Mesothelial cell of epicardium (in vitro differentiated cells): ENCODE data around the gene NUP37. TPM values are rescaled to one million over a fixed set of nuclear protein-coding genes. Genes with fewer than 3 reads are reported as not detected.

Experiments used
- DNase-seq, 2 experiments: peaks; one replicate each; pipeline ENCODE4 v3.0.0; 2021; ENCODE audit warnings: low spot score in 2 of 2; ENCODE audit not compliant: unreplicated experiment in 2 of 2
- H3K27ac Mint-ChIP-seq: 2 replicates; pipeline ENCODE4 v1.8.0; 2021; ENCODE audit warnings: mixed read lengths
- H3K27me3 Mint-ChIP-seq: 2 replicates; pipeline ENCODE4 v1.8.0; 2021; ENCODE audit warnings: low read depth, mixed read lengths
- H3K36me3 Mint-ChIP-seq: 2 replicates; pipeline ENCODE4 v1.8.0; 2021; ENCODE audit warnings: mixed read lengths
- H3K4me1 Mint-ChIP-seq: 2 replicates; pipeline ENCODE4 v1.8.0; 2021; ENCODE audit warnings: mixed read lengths
- H3K4me3 Mint-ChIP-seq: 2 replicates; pipeline ENCODE4 v1.8.0; 2021; ENCODE audit warnings: mild to moderate bottlenecking, moderate library complexity, mixed read lengths
- H3K9me3 Mint-ChIP-seq: 2 replicates; pipeline ENCODE4 v1.8.0; 2021; ENCODE audit warnings: mixed read lengths
- CTCF ChIP-seq: fragments of 200-600 bp; sonication (generic); IDR thresholded peaks from one replicate; pipeline ENCODE4 v1.5.0; 2021; ENCODE audit warnings: antibody characterized with exemption; ENCODE audit not compliant: unreplicated experiment
- total RNA-seq: library from RNA; stranded (reverse); gene quantifications from 3 replicates; pipeline ENCODE4 v1.2.1, GENCODE V29; 2021

Gene NUP37
- total RNA-seq, 1 donor from 2014 or later = 35.2 TPM

- Mint-ChIP-seq H3K4me3 (no peak overlapping the region), H3K4me1 (peaks cover 14% of the 10 kb centered on the region), H3K27me3 (no peaks in the 10 kb centered on the region), H3K36me3 (peaks cover 47% of the 10 kb centered on the region), H3K9me3 (peaks cover 5% of the 10 kb centered on the region), H3K27ac (no peak overlapping the region)
- no peak for DNase-seq
- TF ChIP-seq CTCF = no peak
These were observed 66.9 kb downstream of the NUP37 start for GRCh38 chr12:102053062-102053349.

DNA sequence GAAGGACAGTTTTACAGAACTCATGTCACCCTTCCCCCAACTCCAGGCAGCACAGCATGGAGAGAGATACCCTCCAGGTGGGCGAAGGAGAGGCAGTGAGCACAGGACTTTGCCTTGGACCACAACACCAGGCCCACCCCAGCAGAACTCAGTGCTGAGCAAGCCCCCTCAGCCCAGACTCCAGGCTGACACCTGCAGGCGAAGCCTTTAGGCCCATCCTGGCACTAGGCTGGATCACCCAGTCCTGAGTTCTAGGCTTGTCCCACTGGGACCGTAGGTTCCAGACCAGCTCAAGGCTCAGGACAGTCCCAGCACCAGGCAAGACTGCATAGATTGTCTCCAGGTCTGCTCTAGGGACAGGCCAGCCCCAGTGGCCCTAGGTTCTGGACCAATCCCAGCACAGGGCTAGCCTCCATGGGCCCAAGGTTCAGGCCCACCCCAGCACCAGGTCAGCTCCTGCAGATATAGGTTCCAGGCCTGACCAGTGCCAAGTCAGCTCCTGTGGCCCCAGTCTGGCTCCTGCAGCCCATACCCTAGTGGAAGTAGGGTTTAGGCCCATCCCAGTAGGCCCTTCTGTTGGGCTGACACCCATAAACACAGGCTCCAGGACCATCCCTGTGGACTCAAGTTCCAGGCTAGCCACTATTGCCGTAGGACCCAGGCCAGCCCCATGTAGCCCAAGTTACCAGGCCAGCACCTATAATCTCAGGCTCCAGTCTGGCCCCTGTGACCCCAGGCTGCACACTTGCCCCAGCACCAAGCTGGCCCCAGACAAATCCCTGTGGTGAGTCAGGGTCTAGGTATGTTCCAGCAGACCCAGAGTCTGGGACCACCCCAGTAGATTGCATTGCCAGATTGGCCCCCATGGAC is 67.5 kb downstream of the NUP37 start:
- DNase-seq = no peak
- peaks cover 5% of the 10 kb centered on the region for H3K9me3 Mint-ChIP-seq
- H3K27ac Mint-ChIP-seq = peak overlapping the region; percentile 60
- no peak overlapping the region for H3K4me3 Mint-ChIP-seq
- H3K36me3 Mint-ChIP-seq = peaks cover 41% of the 10 kb centered on the region
- H3K4me1 Mint-ChIP-seq = peaks cover 14% of the 10 kb centered on the region
- H3K27me3 Mint-ChIP-seq = no peaks in the 10 kb centered on the region
- TF ChIP-seq CTCF = no peak

- H3K4me1 Mint-ChIP-seq = peaks cover 14% of the 10 kb centered on the region
- H3K9me3 Mint-ChIP-seq = peaks cover 5% of the 10 kb centered on the region
- peaks cover 33% of the 10 kb centered on the region for H3K36me3 Mint-ChIP-seq
- H3K27me3 Mint-ChIP-seq = no peaks in the 10 kb centered on the region
- DNase-seq = no peak
- no peak for TF ChIP-seq CTCF
- H3K27ac Mint-ChIP-seq = peak overlapping the region; percentile 60
- H3K4me3 Mint-ChIP-seq = no peak overlapping the region
These were observed 68.4 kb downstream of the NUP37 start for GRCh38 chr12:102051431-102051965.

- peaks cover 14% of the 10 kb centered on the region for H3K4me1 Mint-ChIP-seq
- peaks cover 27% of the 10 kb centered on the region for H3K36me3 Mint-ChIP-seq
- H3K9me3 Mint-ChIP-seq = peaks cover 5% of the 10 kb centered on the region
- no peaks in the 10 kb centered on the region for H3K27me3 Mint-ChIP-seq
- H3K4me3 Mint-ChIP-seq = no peak overlapping the region
- no peak for TF ChIP-seq CTCF
- no peak overlapping the region for H3K27ac Mint-ChIP-seq
- no peak for DNase-seq
These were observed 69.1 kb downstream of the NUP37 start for GRCh38 chr12:102050660-102051430.

- no peak for TF ChIP-seq CTCF
- Mint-ChIP-seq H3K9me3 (no peaks in the 10 kb centered on the region), H3K36me3 (peaks cover 3% of the 10 kb centered on the region), H3K27ac (no peak overlapping the region), H3K27me3 (no peaks in the 10 kb centered on the region), H3K4me1 (no peaks in the 10 kb centered on the region), H3K4me3 (no peak overlapping the region)
- no peak for DNase-seq
These were observed 76.0 kb downstream of the NUP37 start for GRCh38 chr12:102043928-102044327.
